HEK293T (cell line): ENCODE data around the gene C4orf54.

ENCODE experiments used
- ARNT ChIP-seq: fragments of 450-650 bp; IDR thresholded peaks from 2 replicates; pipeline ENCODE4 v1.6.1; 2017; ENCODE audit warnings: mild to moderate bottlenecking
- FOXK2 ChIP-seq: fragments of 450-650 bp; IDR thresholded peaks from 2 replicates; pipeline ENCODE4 v1.6.1; 2016; ENCODE audit warnings: mild to moderate bottlenecking
- NFRKB ChIP-seq: fragments of 450-650 bp; IDR thresholded peaks from 2 replicates; pipeline ENCODE4 v1.6.1; 2016; ENCODE audit warnings: mild to moderate bottlenecking, moderate library complexity
- SP1 ChIP-seq: fragments of 450-650 bp; IDR thresholded peaks from 2 replicates; pipeline ENCODE4 v1.6.1; 2017
- ZNF384 ChIP-seq: fragments of 450-650 bp; IDR thresholded peaks from 2 replicates; pipeline ENCODE4 v1.6.1; 2016

- TF ChIP-seq ZNF384 (no peak), FOXK2 (no peak), NFRKB (no peak), ARNT (no peak), SP1 (no peak)
These were observed 22.8 kb downstream of the C4orf54 start for GRCh38 chr4:99634742-99635360.
